HCT116 (cell line): ENCODE measurements around the gene TIMM44.

Experiments
- ELF1 ChIP-seq: IDR thresholded peaks from 2 replicates; pipeline ENCODE4 v1.6.1; 2012; ENCODE audit warnings: low read depth, borderline replicate concordance
- EZH2 ChIP-seq: fragments of 200-600 bp; sonication (generic); IDR thresholded peaks from 2 replicates; pipeline ENCODE4 v1.6.1; 2017; ENCODE audit warnings: antibody characterized with exemption, mixed run types
- POLR2A ChIP-seq: IDR thresholded peaks from 2 replicates; pipeline ENCODE4 v1.7.0; 2011; ENCODE audit warnings: borderline replicate concordance; ENCODE audit not compliant: insufficient read depth, insufficient read length; ENCODE audit errors: extremely low read depth
- RAD21 ChIP-seq: IDR thresholded peaks from 2 replicates; pipeline ENCODE4 v1.6.1; 2012; ENCODE audit warnings: low read depth, mild to moderate bottlenecking
- SP1 ChIP-seq: IDR thresholded peaks from 2 replicates; pipeline ENCODE4 v1.6.1; 2012; ENCODE audit warnings: low read depth
- YY1 ChIP-seq: IDR thresholded peaks from 2 replicates; pipeline ENCODE4 v1.6.1; 2011; ENCODE audit warnings: low read length, low read depth, moderate library complexity, mild to moderate bottlenecking; ENCODE audit not compliant: insufficient replicate concordance; ENCODE audit errors: extremely low read depth
- ZFX ChIP-seq: fragments of 450-650 bp; IDR thresholded peaks from 2 replicates; pipeline ENCODE4 v1.6.1; 2017
- ZNF274 ChIP-seq: fragments of 200-500 bp; sonication (Bioruptor generic); IDR thresholded peaks from 2 replicates; pipeline ENCODE4 v1.6.1; 2014; ENCODE audit warnings: mild to moderate bottlenecking, low read depth, low read length, inconsistent platforms
- TF ChIP-seq, protein P1 (sequence below), 3 experiments: fragments of 200-600 bp in 1 of 3; sonication (generic) in 1 of 3; IDR thresholded peaks in 2 of 3; conservative IDR thresholded peaks in 1 of 3; 2 replicates each; pipeline ENCODE4 v1.5.1; 2012 to 2017; ENCODE audit warnings: low read depth in 2 of 3, low read length in 2 of 3, antibody characterized with exemption in 1 of 3, borderline replicate concordance in 1 of 3, control low read depth in 1 of 3, mild to moderate bottlenecking in 1 of 3, mixed read lengths in 1 of 3, mixed run types in 1 of 3, moderate library complexity in 1 of 3; ENCODE audit not compliant: insufficient read depth in 1 of 3

DNA sequence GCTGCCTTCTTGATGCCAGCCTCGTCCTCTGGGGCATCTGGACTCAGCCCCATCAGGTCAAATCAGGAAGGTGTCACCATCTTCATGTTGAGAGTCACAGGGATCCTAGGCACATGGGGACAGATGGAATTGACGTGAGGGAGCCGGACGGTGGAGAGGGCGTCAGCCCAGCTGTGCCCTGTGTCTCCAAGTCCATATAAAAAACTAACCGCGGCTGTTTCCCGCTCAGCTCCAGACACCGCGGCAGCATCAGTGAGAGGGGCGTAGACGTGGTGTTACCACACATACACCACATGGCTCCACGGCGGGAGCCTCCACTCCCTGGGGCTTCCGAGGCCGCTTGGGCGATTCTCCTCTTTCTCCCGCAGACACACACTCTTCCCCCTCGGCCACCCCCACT lies 63.6 kb downstream of the TIMM44 start:
- TF ChIP-seq, protein P1, sequence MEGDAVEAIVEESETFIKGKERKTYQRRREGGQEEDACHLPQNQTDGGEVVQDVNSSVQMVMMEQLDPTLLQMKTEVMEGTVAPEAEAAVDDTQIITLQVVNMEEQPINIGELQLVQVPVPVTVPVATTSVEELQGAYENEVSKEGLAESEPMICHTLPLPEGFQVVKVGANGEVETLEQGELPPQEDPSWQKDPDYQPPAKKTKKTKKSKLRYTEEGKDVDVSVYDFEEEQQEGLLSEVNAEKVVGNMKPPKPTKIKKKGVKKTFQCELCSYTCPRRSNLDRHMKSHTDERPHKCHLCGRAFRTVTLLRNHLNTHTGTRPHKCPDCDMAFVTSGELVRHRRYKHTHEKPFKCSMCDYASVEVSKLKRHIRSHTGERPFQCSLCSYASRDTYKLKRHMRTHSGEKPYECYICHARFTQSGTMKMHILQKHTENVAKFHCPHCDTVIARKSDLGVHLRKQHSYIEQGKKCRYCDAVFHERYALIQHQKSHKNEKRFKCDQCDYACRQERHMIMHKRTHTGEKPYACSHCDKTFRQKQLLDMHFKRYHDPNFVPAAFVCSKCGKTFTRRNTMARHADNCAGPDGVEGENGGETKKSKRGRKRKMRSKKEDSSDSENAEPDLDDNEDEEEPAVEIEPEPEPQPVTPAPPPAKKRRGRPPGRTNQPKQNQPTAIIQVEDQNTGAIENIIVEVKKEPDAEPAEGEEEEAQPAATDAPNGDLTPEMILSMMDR (IDR thresholded peaks at IDR 0.05 in 2 of 3, conservative IDR thresholded peaks at IDR 0.05 in 1 of 3; ENCODE audit: borderline replicate concordance in 1 of 3, insufficient read depth in 1 of 3, low read depth in 2 of 3, low read length in 2 of 3) = no peak
- no peak for TF ChIP-seq ELF1
- no peak for TF ChIP-seq RAD21
- no peak for TF ChIP-seq ZNF274
- TF ChIP-seq EZH2 = no peak
- no peak for TF ChIP-seq ZFX
- no peak for TF ChIP-seq POLR2A
- TF ChIP-seq YY1 = no peak
- TF ChIP-seq SP1 = no peak
